K562 (cell line): Measurements from ENCODE around the gene TFF3. TPM values are rescaled to one million over a fixed set of nuclear protein-coding genes. Genes with fewer than 3 reads are reported as not detected.

ENCODE experiments used
- ATAC-seq: fragments of 200-7000 bp; cut with Tn5 transposase; 3 replicates; pipeline ENCODE4 v1.9.1; 2020; ENCODE audit warnings: moderate library complexity
- BruUV-seq: library from RNA; stranded (reverse); fragments of 400-500 nt; replicated peaks from 2 replicates; lab custom pipeline; 2021; lab: Mats Ljungman, UMichigan
- CTCF ChIA-PET: fragments of 300-600 bp; formaldehyde crosslinking; extraction: SDS; loops from one replicate; lab custom pipeline; 2021; ENCODE audit warnings: low intra/inter-chr PET ratio; lab: Yijun Ruan, JAX
- POLR2A ChIA-PET: fragments of 300-600, 350-650 bp; sonication (Branson Sonifier 250); formaldehyde crosslinking; extraction: SDS; loops from one replicate; lab custom pipeline; 2021; ENCODE audit warnings: antibody characterized with exemption, inconsistent platforms; lab: Yijun Ruan, JAX
- DNase-seq, 4 experiments: peaks; one replicate each; pipeline versions ENCODE4 v3.0.0 to v3.0.0-alpha.2; 2011 to 2018; ENCODE audit warnings: low spot score in 3 of 4, mixed read lengths in 3 of 4; ENCODE audit errors: extremely low read depth in 1 of 4
- FAIRE-seq: peaks from 2 replicates; lab custom pipeline; 2011; peaks lifted over from hg19 to GRCh38; lab: Jason Lieb, UNC
- H2AFZ ChIP-seq: 2 replicates; pipeline ENCODE4 v1.6.0; 2011; ENCODE audit warnings: low read depth, low read length, control low read depth, inconsistent platforms
- H3K27ac ChIP-seq: fragments of 200-600 bp; 3 replicates; pipeline ENCODE4 v1.8.0; 2011; ENCODE audit warnings: low read depth, mild to moderate bottlenecking, control low read depth, inconsistent platforms, low read length, moderate library complexity, mixed read lengths; ENCODE audit errors: extremely low read depth
- H3K27me3 ChIP-seq, 2 experiments: fragments of 300-600 bp in 1 of 2; 2 replicates in 1 of 2; 3 replicates in 1 of 2; pipeline versions ENCODE4 v1.6.0 to v1.8.0; 2011; ENCODE audit warnings: inconsistent platforms in 2 of 2, low read length in 2 of 2, mild to moderate bottlenecking in 1 of 2, mixed read lengths in 1 of 2, moderate library complexity in 1 of 2; ENCODE audit not compliant: control insufficient read depth in 2 of 2, insufficient read depth in 2 of 2
- H3K36me3 ChIP-seq: fragments of 300-600 bp; 3 replicates; pipeline ENCODE4 v1.8.0; 2011; ENCODE audit warnings: mild to moderate bottlenecking, low read length, inconsistent platforms; ENCODE audit not compliant: control insufficient read depth, insufficient read depth
- H3K4me1 ChIP-seq, 2 experiments: fragments of 200-600 bp in 1 of 2; replicated peaks in 1 of 2; 2 replicates in 1 of 2; 3 replicates in 1 of 2; pipeline versions ENCODE4 v1.5.1 to v1.8.0; 2011; ENCODE audit warnings: inconsistent platforms in 2 of 2, low read length in 2 of 2, mild to moderate bottlenecking in 1 of 2, mixed read lengths in 1 of 2, moderate library complexity in 1 of 2; ENCODE audit not compliant: control insufficient read depth in 2 of 2, insufficient read depth in 2 of 2
- H3K4me2 ChIP-seq: 2 replicates; pipeline ENCODE4 v1.6.1; 2011; ENCODE audit warnings: low read length, control low read depth, inconsistent platforms, mixed read lengths; ENCODE audit not compliant: insufficient read depth
- H3K4me3 ChIP-seq: fragments of 200-600 bp; sonication (generic), shearing (Covaris generic); 2 replicates; pipeline ENCODE4 v1.5.1; 2016; ENCODE audit warnings: control low read depth, inconsistent platforms
- H3K79me2 ChIP-seq: fragments of 200-600 bp; 3 replicates; pipeline ENCODE4 v1.8.0; 2011; ENCODE audit warnings: low read length, inconsistent platforms; ENCODE audit not compliant: control insufficient read depth, insufficient read depth
- H3K9ac ChIP-seq, 2 experiments: 2 replicates each; pipeline versions ENCODE4 v1.6.0 to v1.6.1; 2011; ENCODE audit warnings: low read depth in 2 of 2, low read length in 2 of 2, control low read depth in 1 of 2, inconsistent platforms in 1 of 2, mild to moderate bottlenecking in 1 of 2, mixed read lengths in 1 of 2; ENCODE audit not compliant: insufficient read depth in 1 of 2
- H3K9me1 ChIP-seq: one replicate; pipeline ENCODE4 v1.6.0; 2011; ENCODE audit warnings: inconsistent platforms, mild to moderate bottlenecking, low read length, moderate library complexity; ENCODE audit not compliant: control insufficient read depth, insufficient read depth
- H3K9me3 ChIP-seq: replicated peaks from 2 replicates; pipeline ENCODE4 v1.5.1; 2011; ENCODE audit warnings: low read depth, low read length, inconsistent platforms; ENCODE audit not compliant: control insufficient read depth, insufficient read depth
- H4K20me1 ChIP-seq: replicated peaks from 2 replicates; pipeline ENCODE4 v1.6.1; 2011; ENCODE audit warnings: low read length, inconsistent platforms, mixed read lengths; ENCODE audit not compliant: control insufficient read depth, insufficient read depth
- HNRNPH1 ChIP-seq: fragments of 200-400 bp; formaldehyde crosslinking; optimal IDR thresholded peaks from 2 replicates; pipeline ENCODE3; 2017; ENCODE audit warnings: low read depth, mild to moderate bottlenecking, low read length, moderate library complexity
- RHOXF2B ChIP-seq: fragments of 250-450 bp; sonication (Bioruptor Pico); conservative IDR thresholded peaks from 2 replicates; pipeline ENCODE4 v1.5.1; 2021
- WGBS: fragments of 100-300 bp; shearing (Covaris generic); methylation state at CpG from one replicate; pipeline ENCODE4 v1.1.6; 2016; ENCODE audit warnings: low coverage, mixed read lengths; ENCODE audit not compliant: insufficient coverage; ENCODE audit errors: missing lambda C conversion rate; 5-methylcytosine and 5-hydroxymethylcytosine counted together
- in situ Hi-C: fragments of 300-500 bp; cut with MboI; formaldehyde crosslinking; loops from 4 replicates; pipeline ENCODE4 v1.15.0; 2018; ENCODE audit warnings: inconsistent platforms, mixed read lengths
- intact Hi-C: fragments of 100-400 bp; cut with micrococcal nuclease; formaldehyde crosslinking; loops from 2 replicates; pipeline ENCODE4 v1.14.2; 2022
- polyA plus RNA-seq, 8 experiments: library from polyadenylated mRNA; depleted of rRNA in 4 of 8; stranded (reverse) in 5 of 8; unstranded in 3 of 8; fragments of >200 nt; fragmentation: Nextera tagmentation in 2 of 8; fragmentation: Illumina TruSeq in 1 of 8; extraction: Ambion mirVana in 2 of 8; extraction: Trizol in 1 of 8; gene quantifications; 2 replicates each; pipeline versions ENCODE4 v1.2.1 to v1.2.3, GENCODE V29; 2011 to 2014; ENCODE audit warnings: inconsistent platforms in 1 of 8, missing spikeins in 1 of 8
- total RNA-seq, 7 experiments: library from RNA; depleted of rRNA in 6 of 7; stranded (reverse); fragments of >200 nt in 6 of 7; fragmentation: Illumina TruSeq in 2 of 7; extraction: Trizol in 2 of 7; gene quantifications; 2 replicates each; pipeline versions ENCODE4 v1.2.1 to v1.2.3, GENCODE V29; 2011 to 2021; ENCODE audit warnings: low replicate concordance in 1 of 7
- TF ChIP-seq, protein P1 (sequence below): fragments of 250-450 bp; sonication (Bioruptor Pico); IDR thresholded peaks from 2 replicates; pipeline ENCODE4 v1.8.0; 2022; ENCODE audit warnings: moderate library complexity, mild to moderate bottlenecking, inconsistent platforms
- TF ChIP-seq, protein P2 (sequence below): IDR thresholded peaks from 2 replicates; pipeline ENCODE4 v1.6.1; 2014; ENCODE audit warnings: antibody characterized with exemption

Gene TFF3
- total and polyA plus RNA-seq, 9 of the 15 experiments (the other 6 are each of a cell fraction or from before 2014, with no cell fraction given): 0.78 TPM; not detected in 8

DNA sequence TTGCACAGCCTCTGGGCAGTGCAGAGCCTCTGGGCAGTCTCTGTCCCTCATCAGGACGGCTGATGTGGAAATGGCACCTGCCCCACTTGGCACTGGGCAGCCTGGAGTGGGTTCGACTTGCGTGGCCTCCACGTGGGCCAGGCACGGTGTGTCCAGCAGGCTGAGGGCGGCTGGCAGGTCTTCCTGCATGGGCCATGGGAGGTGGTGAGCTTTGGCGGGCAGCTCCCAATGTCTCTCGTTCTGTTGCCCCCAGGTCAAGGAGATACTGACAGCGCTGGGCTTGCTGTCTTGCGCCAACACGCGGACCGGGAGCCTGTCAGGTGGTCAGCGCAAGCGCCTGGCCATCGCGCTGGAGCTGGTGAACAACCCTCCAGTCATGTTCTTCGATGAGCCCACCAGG lies 33.2 kb downstream of the TFF3 start:
- H3K27me3 ChIP-seq: peaks cover 42 to 83% of the 10 kb centered on the region in 2 experiments
- DNase-seq (no peak), ATAC-seq (no peak), FAIRE-seq (no peak)
- ChIA-PET CTCF (no interaction called here), POLR2A (interaction anchor here (0.6 kb wide), 1 partner anchor 11 kb away, joined by 3 read pairs; no protein-coding TSS in a partner anchor)
- in situ Hi-C loops (no loop called here), intact Hi-C loops (no loop called here)
- no peak overlapping the region for H3K4me3 ChIP-seq
- no peak overlapping the region for H2AFZ ChIP-seq
- BruUV-seq: no TSS peak
- H3K27ac ChIP-seq: no peak overlapping the region
- TF ChIP-seq, protein P1, sequence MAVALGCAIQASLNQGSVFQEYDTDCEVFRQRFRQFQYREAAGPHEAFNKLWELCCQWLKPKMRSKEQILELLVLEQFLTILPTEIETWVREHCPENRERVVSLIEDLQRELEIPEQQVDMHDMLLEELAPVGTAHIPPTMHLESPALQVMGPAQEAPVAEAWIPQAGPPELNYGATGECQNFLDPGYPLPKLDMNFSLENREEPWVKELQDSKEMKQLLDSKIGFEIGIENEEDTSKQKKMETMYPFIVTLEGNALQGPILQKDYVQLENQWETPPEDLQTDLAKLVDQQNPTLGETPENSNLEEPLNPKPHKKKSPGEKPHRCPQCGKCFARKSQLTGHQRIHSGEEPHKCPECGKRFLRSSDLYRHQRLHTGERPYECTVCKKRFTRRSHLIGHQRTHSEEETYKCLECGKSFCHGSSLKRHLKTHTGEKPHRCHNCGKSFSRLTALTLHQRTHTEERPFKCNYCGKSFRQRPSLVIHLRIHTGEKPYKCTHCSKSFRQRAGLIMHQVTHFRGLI: no peak
- TF ChIP-seq HNRNPH1 (no peak), RHOXF2B (CRISPR knock-in tag) (no peak)
- TF ChIP-seq, protein P2, sequence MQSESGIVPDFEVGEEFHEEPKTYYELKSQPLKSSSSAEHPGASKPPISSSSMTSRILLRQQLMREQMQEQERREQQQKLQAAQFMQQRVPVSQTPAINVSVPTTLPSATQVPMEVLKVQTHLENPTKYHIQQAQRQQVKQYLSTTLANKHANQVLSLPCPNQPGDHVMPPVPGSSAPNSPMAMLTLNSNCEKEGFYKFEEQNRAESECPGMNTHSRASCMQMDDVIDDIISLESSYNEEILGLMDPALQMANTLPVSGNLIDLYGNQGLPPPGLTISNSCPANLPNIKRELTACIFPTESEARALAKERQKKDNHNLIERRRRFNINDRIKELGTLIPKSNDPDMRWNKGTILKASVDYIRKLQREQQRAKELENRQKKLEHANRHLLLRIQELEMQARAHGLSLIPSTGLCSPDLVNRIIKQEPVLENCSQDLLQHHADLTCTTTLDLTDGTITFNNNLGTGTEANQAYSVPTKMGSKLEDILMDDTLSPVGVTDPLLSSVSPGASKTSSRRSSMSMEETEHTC: no peak
- under 1% methylated on average over 18 of the region's 18 CpGs for WGBS
- H4K20me1 ChIP-seq: peaks cover 20% of the 10 kb centered on the region; the same call in 1 of the 2 replicates
- H3K9ac ChIP-seq: no peak overlapping the region
- H3K4me2 ChIP-seq: no peak overlapping the region
- peaks cover 6% of the 10 kb centered on the region for H3K9me1 ChIP-seq
- no peaks in the 10 kb centered on the region for H3K9me3 ChIP-seq
- no peaks in the 10 kb centered on the region for H3K36me3 ChIP-seq
- H3K4me1 ChIP-seq: no peaks in the 10 kb centered on the region
- no peaks in the 10 kb centered on the region for H3K79me2 ChIP-seq
